GM18508 (cell line): Measurements from ENCODE around the gene ZDHHC16.

Experiments
- ATAC-seq: cut with Tn5 transposase; IDR thresholded peaks from one replicate; pipeline ENCODE4 v1.9.1; 2021; ENCODE audit warnings: moderate number of reproducible peaks; ENCODE audit not compliant: insufficient read depth, unreplicated experiment

The ZDHHC16 gene

DNA sequence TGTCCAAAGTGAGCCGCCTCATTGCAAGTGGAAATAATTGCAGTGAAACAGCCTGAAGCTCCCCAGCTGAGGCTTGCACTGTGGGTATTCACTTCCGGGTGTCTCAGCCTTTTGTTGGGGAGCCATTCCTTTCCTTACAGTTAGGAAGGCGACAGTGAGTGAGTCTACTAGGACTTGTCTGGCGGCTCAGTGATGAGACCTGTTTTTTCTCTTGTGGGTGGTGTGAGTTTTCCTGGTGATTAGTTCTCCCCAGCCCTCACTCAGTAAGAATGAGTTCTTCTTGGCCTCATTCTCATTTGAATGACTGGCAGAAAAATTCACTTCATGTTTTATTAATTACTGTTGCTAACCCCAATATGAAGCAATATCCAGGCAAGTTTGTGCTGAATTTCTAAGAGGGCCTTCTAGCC lies 17.4 kb upstream of the ZDHHC16 start:
- no peak for ATAC-seq

DNA sequence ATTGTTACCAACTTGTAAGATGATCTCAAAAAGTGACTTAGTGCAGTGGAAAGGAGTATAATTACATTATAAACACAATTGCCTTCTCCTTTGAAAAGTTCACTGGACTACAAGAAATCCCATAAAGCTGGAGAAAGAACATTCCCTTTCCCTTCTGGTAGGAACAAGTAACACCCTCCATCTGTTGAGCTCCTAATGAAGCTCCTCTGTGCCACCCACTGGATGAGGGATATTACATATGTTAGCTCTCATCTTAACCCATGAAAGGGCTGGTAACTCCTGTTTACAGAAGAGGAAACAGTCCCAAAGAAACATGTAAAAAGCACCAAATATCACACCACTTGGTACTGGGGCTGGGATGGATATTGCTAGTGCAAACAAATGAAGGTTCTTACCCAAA lies 11.9 kb upstream of the ZDHHC16 start:
- ATAC-seq = no peak

DNA sequence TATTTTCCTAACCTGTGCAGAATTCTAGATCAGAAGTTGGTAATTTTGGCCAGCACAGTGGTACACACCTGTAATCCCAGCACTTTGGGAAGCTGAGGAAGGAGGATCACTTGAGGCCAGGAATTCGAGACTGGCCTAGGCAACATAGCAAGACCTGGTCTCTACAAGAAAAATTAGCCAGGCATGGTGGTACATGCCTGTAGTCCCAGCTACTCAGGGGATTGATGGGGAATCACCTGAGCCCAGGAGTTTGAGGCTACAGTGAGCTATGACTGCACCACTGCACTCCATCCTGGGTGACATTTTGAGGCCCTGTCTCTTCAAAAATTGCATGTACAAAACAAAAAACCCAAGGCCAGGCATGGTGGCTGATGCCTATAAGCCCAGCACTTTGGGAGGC lies 11.4 kb upstream of the ZDHHC16 start:
- ATAC-seq = no peak

GRCh38 chr10:97435211-97435610 lies 10.8 kb upstream of the ZDHHC16 start:
- no peak for ATAC-seq

GRCh38 chr10:97442277-97442676 lies 3.7 kb upstream of the ZDHHC16 start:
- ATAC-seq = no peak

- no peak for ATAC-seq
These were observed 1.8 kb upstream of the ZDHHC16 start for GRCh38 chr10:97444212-97444611.

GRCh38 chr10:97445357-97445721 lies 636 bp upstream of the ZDHHC16 start:
- no peak for ATAC-seq

DNA sequence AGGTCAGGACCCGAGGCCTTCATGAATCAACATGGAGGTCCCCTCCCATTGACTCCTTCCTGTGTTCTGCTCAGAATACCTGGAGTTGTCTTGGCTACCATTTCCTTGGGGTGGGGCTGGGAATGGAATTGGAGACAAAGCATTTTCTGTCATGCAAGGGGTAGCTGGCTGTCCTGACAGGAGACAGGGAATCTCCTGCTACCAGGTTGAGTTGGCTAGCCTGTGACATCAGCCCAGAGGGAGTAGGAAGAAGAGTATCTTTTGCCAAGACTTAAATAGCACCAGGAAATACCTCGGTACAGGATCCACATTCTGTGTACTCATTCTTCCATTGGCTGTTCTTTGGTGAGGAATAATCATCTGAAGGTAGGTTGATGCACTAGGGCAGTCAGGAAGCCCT lies 4.9 kb downstream of the ZDHHC16 start:
- ATAC-seq = no peak

GRCh38 chr10:97451605-97452004 lies 5.6 kb downstream of the ZDHHC16 start:
- ATAC-seq = no peak

DNA sequence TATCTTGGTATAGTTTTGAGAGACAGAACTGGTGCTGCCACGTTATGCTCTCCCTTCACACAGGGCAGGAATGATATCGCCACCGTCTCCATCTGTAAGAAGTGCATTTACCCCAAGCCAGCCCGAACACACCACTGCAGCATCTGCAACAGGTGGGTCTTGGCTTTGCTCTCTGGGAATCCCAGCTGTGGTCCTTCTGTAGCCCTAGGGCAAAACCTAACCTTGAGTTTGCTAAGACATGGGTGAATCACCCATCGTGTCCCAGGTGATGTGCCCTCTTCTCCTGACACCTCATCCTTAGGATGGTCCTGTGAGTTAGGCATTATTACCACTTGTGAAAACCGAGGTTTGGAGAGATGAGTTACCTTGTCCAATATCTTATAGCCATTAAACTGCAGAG lies 6.4 kb downstream of the ZDHHC16 start:
- no peak for ATAC-seq

DNA sequence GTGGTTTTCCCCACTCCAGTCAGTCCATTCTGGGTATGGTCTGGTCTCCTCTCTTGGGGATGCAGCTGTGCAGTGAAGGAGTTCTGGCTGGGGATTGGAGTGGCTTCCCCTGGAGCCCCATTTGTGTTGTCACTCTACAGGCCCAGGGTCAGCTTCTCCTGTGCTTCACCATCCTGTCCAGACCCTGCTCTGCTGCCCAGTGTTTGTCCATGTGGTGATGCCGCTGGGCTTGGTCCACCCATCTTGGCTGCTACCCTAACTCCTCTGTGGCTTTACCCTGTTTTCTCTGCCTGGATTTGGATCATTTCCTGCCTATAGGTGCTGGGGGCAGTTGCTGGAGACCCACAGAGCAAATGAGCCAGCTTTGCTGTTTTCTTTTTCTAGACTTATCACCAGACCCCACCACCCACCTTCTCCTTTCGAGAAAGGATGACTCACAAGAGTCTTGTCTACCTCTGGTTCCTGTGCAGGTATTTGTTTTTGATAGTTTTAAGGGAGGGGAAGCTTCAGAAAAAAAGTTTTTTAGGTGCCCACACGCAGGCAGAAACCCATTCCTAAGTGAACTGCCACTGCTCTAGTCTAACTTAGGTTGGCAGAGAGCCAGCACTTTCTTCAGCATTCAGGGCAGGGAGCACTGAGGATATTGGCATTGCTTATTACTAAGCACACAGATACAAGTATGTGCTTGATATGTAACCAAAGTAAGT lies 8.5 kb downstream of the ZDHHC16 start:
- ATAC-seq = no peak

GRCh38 chr10:97456034-97456685 lies 10.2 kb downstream of the ZDHHC16 start:
- no peak for ATAC-seq

- ATAC-seq = no peak
These were observed 10.7 kb downstream of the ZDHHC16 start for GRCh38 chr10:97456686-97457065.

- no peak for ATAC-seq
These were observed 13.1 kb downstream of the ZDHHC16 start for GRCh38 chr10:97459111-97459510.

DNA sequence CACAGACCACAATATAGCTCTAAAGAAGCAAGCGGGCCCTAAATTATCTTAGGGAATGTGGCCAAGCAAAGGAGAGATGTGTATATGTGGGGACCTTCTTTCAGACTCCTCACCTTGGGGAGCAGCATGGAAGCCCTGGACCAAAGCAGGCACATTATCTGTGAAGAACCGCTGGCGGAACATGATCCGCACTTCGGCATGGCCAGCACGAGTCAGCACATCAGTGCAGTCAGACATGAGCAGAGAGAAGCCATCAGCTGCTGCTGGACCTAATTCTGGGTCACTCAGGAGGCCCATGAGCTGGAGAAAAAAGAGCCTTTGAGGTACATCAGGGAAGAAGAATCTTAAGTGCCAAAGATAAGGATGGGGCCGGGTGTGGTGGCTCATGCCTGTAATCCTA lies 14.0 kb downstream of the ZDHHC16 start:
- no peak for ATAC-seq

GRCh38 chr10:97462309-97462708 lies 16.3 kb downstream of the ZDHHC16 start:
- no peak for ATAC-seq

- no peak for ATAC-seq
These were observed 17.6 kb downstream of the ZDHHC16 start for GRCh38 chr10:97463363-97464132.

GRCh38 chr10:97464226-97464625 lies 18.3 kb downstream of the ZDHHC16 start:
- ATAC-seq = no peak

- no peak for ATAC-seq
These were observed 20.0 kb downstream of the ZDHHC16 start for GRCh38 chr10:97465982-97466381.

- ATAC-seq = no peak
These were observed 20.8 kb downstream of the ZDHHC16 start for GRCh38 chr10:97466755-97467154.

DNA sequence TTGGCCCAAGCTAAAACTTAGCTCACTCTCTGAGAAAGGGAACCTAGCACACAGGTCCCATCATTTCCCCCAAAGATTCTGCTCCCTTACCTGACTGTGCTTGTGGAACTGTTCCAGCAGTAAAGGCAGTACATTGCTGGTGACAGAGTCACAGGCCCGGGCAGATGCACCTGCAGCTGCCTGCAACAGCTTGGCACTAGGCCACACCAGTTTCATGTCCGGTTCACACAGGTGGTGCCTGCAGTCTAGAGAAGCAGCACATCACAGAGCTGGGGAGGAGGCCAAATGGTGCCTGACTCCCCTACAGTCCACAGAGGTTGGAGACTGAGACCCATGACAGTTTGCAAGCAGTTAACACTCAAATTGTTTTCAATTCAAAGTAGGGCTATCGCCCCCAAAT lies 22.2 kb downstream of the ZDHHC16 start:
- ATAC-seq = no peak
